Small intestine (tissue), 7 donors: ENCODE measurements around the gene PREB. TPM values are rescaled to one million over a fixed set of nuclear protein-coding genes. Genes with fewer than 3 reads are reported as not detected.

Experiments
- DNase-seq, 2 donors: peaks; one replicate each; pipeline versions ENCODE4 v3.0.0 to v3.0.0-alpha.2; 2013
- FAIRE-seq: peaks from 2 replicates; lab custom pipeline; 2012; peaks lifted over from hg19 to GRCh38; lab: Jason Lieb, UNC
- H3K27ac ChIP-seq, 3 donors: one replicate each; pipeline ENCODE4 v1.5.1; 2013; ENCODE audit warnings: low read length in 2 of 3, mild to moderate bottlenecking in 2 of 3, control low read depth in 1 of 3, inconsistent platforms in 1 of 3, low read depth in 1 of 3, moderate library complexity in 1 of 3
- H3K27me3 ChIP-seq, 3 donors: one replicate each; pipeline ENCODE4 v1.6.1; 2013; ENCODE audit warnings: low read length in 3 of 3, inconsistent platforms in 1 of 3; ENCODE audit not compliant: control insufficient read depth in 3 of 3, insufficient read depth in 3 of 3
- H3K36me3 ChIP-seq, 3 donors: one replicate each; pipeline ENCODE4 v1.6.1; 2013; ENCODE audit warnings: low read length in 3 of 3, inconsistent platforms in 1 of 3, low read depth in 1 of 3, mild to moderate bottlenecking in 1 of 3, moderate library complexity in 1 of 3; ENCODE audit not compliant: control insufficient read depth in 3 of 3, insufficient read depth in 2 of 3
- H3K4me1 ChIP-seq, 3 donors: one replicate each; pipeline ENCODE4 v1.6.1; 2013; ENCODE audit warnings: low read length in 2 of 3, inconsistent platforms in 1 of 3, low read depth in 1 of 3, mild to moderate bottlenecking in 1 of 3, moderate library complexity in 1 of 3; ENCODE audit not compliant: control insufficient read depth in 3 of 3, insufficient read depth in 2 of 3
- H3K4me3 ChIP-seq, 3 donors: one replicate each; pipeline ENCODE4 v1.5.1; 2013; ENCODE audit warnings: low read length in 3 of 3, control low read depth in 1 of 3, inconsistent platforms in 1 of 3, low read depth in 1 of 3, mild to moderate bottlenecking in 1 of 3, moderate library complexity in 1 of 3
- H3K9me3 ChIP-seq, 2 donors: one replicate each; pipeline ENCODE4 v1.6.1; 2013; ENCODE audit warnings: low read depth in 1 of 2, low read length in 1 of 2; ENCODE audit not compliant: control insufficient read depth in 2 of 2, insufficient read depth in 1 of 2
- WGBS, 3 donors: extraction: QIAGEN DNeasy Blood & Tissue Kit; methylation state at CpG; one replicate each; pipeline ENCODE4 v1.1.7; 2013; 5-methylcytosine and 5-hydroxymethylcytosine counted together
- polyA plus RNA-seq, 4 donors: library from polyadenylated mRNA; stranded (reverse) in 3 of 4; unstranded in 1 of 4; fragments of 200-250 nt in 3 of 4; fragments of 120-200 nt in 1 of 4; gene quantifications; one replicate each; pipeline versions ENCODE4 v1.2.1 to v1.2.3, GENCODE V29; 2013
- donor health status: healthy with polysubstance abuse.
- donor health status: control.
- donor health status: control.
- donor health status: Bipolar disorder and iron deficiency.
- donor health status: healthy.

The PREB gene
- polyA plus RNA-seq, 4 donors = 44.2 to 76.0 (median 50.7) TPM

DNA sequence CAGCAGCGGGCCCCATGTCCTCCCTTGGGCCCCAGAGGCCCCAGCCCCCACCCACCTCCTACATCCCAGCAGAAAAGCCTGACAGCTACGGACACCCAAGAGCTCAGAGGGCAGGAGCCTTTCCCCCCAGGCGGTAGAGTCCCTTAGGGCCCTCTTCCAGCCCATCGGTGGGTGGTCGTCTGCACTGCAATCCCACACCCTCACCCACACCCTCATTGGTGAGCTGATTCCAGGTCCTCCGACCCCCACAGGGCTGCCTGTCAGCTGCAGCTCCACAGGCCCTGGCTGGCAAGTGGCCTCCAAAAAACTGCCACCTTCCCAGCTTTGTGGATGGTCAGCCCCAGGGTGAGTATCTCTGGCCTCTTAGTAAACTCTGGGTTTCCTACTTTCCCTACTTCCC, 24.8 kb upstream of the PREB start:
- Histone ChIP-seq H3K9me3 (no peaks in the 10 kb centered on the region), H3K4me1 (peaks cover 0 to 2% (median 0%) of the 10 kb centered on the region in 3 donors), H3K27me3 (no peaks in the 10 kb centered on the region), H3K36me3 (peaks cover 0 to 2% (median 0%) of the 10 kb centered on the region in 3 donors), H3K4me3 (no peak overlapping the region), H3K27ac (no peak overlapping the region)
- no peak for DNase-seq
- 82 to 90% (median 85%) methylated on average over 6 of the region's 6 CpGs for WGBS, 3 donors
- no peak for FAIRE-seq

DNA sequence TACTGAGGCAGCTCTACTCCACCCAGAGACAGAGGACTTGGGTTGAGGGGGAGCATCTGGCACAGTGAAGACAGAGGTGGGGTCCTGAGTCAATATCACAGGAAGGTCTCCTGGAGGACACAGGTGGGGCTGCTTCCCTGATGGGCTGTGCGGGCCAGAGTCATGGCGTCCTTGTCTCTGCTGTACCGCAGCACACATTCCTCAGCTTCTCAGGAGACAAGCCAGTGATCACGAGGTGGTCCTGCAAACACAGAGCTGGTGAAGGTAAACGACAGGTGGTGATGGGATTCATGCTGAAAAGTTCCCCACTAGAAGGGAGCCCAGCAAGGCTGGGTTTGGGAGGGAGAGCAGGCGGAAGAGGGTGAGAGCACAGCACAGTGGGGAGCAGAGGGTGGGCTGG, 24.0 kb upstream of the PREB start:
- Histone ChIP-seq H3K4me1 (peaks cover 0 to 2% (median 0%) of the 10 kb centered on the region in 3 donors), H3K9me3 (no peaks in the 10 kb centered on the region), H3K27me3 (no peaks in the 10 kb centered on the region), H3K27ac (no peak overlapping the region), H3K36me3 (peaks cover 0 to 2% (median 0%) of the 10 kb centered on the region in 3 donors), H3K4me3 (no peak overlapping the region)
- DNase-seq (no peak), FAIRE-seq (no peak)
- 78 to 86% (median 79%) methylated on average over 6 of the region's 6 CpGs for WGBS, 3 donors

DNA sequence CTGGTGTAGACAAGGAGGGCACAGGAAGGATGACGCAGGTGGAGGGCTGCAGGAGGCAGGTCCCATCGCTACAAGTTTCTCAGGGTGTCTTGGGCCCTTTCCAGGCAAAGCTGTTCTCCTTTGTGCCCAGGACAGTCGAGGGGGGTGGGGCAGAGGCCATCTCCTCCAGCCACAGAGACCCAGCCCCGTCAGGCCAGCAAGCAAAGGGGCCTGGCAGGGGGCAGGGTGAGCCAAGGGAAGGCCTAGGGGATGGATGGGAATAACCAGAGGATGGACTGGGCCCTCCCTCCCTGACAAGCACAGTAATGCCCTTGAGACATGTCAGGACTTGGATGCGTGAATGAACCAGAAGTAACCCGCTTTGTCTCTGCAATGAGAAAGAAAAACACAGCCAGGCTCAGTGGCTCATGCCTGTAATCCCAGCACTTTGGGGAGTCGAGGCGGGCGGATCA, 20.7 kb upstream of the PREB start:
- H3K4me3 ChIP-seq = no peak overlapping the region
- no peaks in the 10 kb centered on the region for H3K27me3 ChIP-seq
- peaks cover 0 to 2% (median 0%) of the 10 kb centered on the region in 3 donors for H3K36me3 ChIP-seq
- H3K9me3 ChIP-seq = no peaks in the 10 kb centered on the region
- DNase-seq (no peak), FAIRE-seq (no peak)
- WGBS, 3 donors = 78 to 84% (median 83%) methylated on average over 9 of the region's 9 CpGs
- H3K27ac ChIP-seq = no peak overlapping the region
- H3K4me1 ChIP-seq = peaks cover 0 to 2% (median under 1%) of the 10 kb centered on the region in 3 donors

DNA sequence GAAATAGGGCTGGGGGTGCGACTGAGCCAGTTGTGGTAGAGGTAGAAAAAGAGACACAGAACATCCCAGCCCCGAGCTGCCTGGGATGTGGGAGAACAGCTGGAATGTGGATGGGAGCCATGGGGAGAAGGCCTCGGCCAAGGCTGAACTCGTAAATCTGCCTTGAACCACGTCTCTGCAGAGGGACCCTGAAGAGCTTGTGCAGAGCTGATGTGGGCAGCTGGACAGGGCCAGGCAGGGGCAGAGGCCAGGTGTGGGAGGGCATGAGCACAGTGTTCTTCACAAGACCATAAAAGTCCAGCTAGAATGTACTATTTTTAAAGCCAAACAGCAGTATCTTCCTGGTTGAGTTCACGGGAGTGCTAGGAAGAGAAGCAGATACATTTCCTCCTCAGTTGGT, 20.1 kb upstream of the PREB start:
- Histone ChIP-seq H3K9me3 (no peaks in the 10 kb centered on the region), H3K27ac (no peak overlapping the region), H3K4me1 (peaks cover 0 to 9% (median 4%) of the 10 kb centered on the region in 3 donors), H3K4me3 (no peak overlapping the region), H3K27me3 (no peaks in the 10 kb centered on the region), H3K36me3 (peaks cover 0 to 2% (median 0%) of the 10 kb centered on the region in 3 donors)
- DNase-seq (no peak), FAIRE-seq (no peak)
- 69 to 79% (median 79%) methylated on average over 6 of the region's 6 CpGs for WGBS, 3 donors

DNA sequence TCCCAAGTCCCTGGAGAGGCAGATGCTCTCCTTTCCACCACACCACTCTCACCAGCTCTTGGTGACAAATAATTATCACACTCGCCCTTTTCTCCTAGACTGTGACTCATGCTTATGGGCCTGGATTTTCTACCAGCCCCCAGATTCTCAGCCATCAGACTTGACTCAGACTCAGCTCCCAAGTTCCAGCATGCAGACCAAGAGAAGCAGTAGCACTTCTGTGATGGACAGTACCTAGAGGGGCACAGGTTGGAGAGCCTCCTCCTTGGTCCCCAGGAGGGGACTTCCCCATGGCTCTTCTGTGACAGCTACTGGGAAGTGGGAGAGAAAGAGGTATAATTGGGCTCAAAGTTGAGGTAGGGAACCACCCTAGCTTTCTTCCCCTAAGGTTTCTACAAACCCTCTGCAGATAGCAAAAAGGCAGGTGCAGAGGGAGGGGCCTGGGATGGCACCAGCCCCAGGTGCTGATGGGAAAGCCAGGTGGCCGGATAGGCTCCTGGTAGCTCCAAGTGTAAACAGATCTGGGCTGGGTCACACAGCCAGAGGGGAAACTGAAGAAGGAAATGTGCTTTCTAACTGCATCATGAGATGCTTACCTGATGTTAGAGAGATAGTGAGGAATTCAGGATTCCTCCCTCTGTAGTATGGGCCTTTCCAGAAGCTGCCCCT, 18.5 kb upstream of the PREB start:
- DNase-seq = peak in 1 of 2 donors; percentile 37
- 14 to 54% (median 30%) methylated on average over 2 of the region's 2 CpGs for WGBS, 3 donors
- Histone ChIP-seq H3K9me3 (no peaks in the 10 kb centered on the region), H3K27me3 (peaks cover 0 to 4% (median 0%) of the 10 kb centered on the region in 3 donors), H3K4me1 (peaks cover 0 to 14% (median 4%) of the 10 kb centered on the region in 3 donors), H3K36me3 (peaks cover 0 to 2% (median 0%) of the 10 kb centered on the region in 3 donors), H3K4me3 (no peak overlapping the region), H3K27ac (no peak overlapping the region)
- FAIRE-seq = no peak

DNA sequence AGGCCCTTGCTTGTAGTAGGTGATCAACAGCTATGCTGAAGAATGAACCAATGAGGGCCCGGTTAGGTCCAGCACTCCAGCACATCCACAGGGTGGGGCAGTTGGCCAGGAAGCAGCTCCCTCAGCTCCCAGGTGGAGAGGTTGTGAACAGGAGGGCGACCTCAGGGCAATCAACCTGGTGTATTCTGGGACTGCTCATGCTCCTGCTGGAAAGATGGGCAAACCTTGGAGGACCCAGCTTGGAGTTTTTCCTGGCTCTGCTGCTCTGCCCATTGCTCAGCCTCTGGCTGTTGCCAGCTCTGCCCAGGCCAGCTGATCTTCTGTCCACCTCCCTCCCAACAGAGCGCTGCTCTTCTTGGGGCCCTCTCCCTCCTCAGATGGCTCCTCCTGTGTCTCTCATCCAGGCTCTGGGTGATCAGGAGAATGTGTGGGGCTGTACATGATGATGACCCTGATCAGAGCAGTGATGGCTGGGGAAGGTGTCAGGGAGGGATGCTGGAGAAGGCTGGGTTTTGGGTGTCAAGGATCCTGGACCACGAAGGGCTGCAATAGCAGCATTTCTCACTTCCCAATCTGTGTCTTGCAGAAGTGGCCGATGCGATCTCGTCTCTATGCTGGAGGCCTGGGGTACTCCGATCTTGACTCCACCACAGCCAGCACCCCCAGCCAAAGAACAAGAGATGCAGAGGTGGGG, 17.8 kb upstream of the PREB start:
- Histone ChIP-seq H3K9me3 (no peaks in the 10 kb centered on the region), H3K27ac (no peak overlapping the region), H3K4me3 (no peak overlapping the region), H3K36me3 (peaks cover 0 to 2% (median 0%) of the 10 kb centered on the region in 3 donors), H3K27me3 (peaks cover 0 to 4% (median 0%) of the 10 kb centered on the region in 3 donors), H3K4me1 (peaks cover 0 to 14% (median 4%) of the 10 kb centered on the region in 3 donors)
- FAIRE-seq (no peak), DNase-seq (peak; percentile 38 to 57)
- 78 to 88% (median 78%) methylated on average over 8 of the region's 8 CpGs for WGBS, 3 donors

DNA sequence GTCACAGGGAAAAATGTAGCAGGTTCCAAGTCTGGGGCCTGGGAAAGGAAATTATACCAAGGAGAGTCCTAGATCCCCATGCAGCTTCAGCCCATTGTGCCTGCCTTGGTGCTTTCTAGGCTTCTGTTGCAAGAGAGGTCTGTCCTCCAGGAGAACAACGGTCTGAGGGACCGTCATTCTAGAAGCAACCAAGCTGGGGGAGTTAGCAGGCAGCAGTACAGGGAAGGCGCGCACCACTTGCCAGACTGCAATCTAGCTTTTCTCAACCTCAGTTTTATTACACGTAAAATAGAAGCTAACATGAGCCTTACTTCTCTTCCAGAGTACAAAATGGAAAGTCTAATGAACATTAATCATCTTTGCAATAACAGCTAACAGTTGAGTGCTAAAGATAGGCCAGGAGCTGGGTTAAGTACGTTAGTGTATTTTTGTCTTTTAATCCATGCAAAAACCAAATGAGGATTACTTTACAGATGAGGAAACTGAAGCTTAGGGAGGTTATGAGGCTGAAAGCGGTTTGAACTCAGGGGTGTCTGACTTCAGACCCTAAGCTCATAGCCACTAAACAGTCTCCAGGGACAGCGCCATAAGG, 16.3 kb upstream of the PREB start:
- FAIRE-seq = no peak

More for the DNA sequence above, 16.3 kb upstream of the PREB start:
- peaks cover 0 to 4% (median 0%) of the 10 kb centered on the region in 3 donors for H3K27me3 ChIP-seq
- H3K4me3 ChIP-seq = no peak overlapping the region
- no peak for DNase-seq
- WGBS, 3 donors = 84 to 89% (median 86%) methylated on average over 8 of the region's 8 CpGs
- no peaks in the 10 kb centered on the region for H3K9me3 ChIP-seq
- peaks cover 0 to 2% (median 0%) of the 10 kb centered on the region in 3 donors for H3K36me3 ChIP-seq
- H3K27ac ChIP-seq = no peak overlapping the region
- H3K4me1 ChIP-seq = peaks cover 0 to 18% (median 4%) of the 10 kb centered on the region in 3 donors
